GM21515 (cell line): ENCODE results near the gene GRIN2A.

Experiments used
- ATAC-seq: cut with Tn5 transposase; IDR thresholded peaks from one replicate; pipeline ENCODE4 v1.9.1; 2021; ENCODE audit not compliant: unreplicated experiment

The GRIN2A gene

DNA sequence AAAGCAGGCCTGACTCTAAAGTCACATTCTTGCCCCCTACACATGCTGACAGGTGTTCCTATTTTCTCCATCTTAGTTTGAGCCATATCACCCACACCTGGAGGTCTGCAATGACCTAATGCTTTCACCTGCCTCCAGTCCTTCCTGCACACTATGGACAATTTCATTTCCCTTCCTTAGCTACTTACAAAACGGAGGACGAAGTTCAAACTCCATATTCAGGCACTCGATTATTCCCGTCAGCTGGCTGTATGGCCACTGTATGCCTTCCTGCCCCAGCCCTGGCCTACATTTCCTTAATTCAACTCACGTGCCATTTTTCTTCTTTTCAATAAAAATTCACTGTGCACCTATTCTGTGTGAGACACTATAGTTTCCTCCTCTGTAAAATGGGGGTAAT, 44.9 kb downstream of the GRIN2A start:
- ATAC-seq = no peak

DNA sequence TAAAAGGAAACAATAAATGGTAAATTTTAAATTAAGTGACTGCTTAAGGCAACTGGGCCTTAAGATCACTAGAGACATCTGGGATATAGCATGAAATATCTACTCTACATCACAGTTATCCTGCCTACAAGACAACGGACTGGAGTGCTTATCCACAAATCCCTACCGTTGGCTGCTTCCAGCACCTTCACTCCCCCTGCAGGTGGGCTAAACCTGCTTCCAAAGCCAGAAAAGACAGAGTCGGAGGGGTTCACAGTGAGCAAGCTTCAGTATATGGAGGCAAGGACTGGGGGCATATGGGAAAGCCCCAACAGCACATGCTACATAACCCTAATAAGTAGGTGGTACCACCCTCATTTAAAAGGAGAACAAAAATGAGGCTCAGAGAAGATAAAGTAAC, 45.3 kb downstream of the GRIN2A start:
- no peak for ATAC-seq

DNA sequence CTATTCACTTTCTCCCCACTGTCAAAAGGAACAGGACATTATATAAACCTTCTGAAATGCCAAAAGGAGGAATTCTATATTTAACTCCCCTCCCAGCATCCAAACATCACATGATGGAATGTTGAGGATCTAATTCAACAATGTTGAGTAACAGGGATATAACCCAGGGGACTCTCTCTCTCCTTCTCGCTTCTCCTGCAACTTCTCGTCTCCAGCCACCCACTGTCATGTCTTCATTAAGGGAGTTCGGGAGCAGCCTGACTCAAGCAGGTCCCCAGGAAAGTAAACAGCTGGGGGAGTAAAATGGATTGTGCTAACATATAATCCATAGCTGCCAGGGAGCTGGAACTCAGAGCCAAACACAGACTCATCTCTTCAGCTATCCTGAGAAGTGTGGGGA, 51.7 kb downstream of the GRIN2A start:
- no peak for ATAC-seq

GRCh38 chr16:10128397-10129258, 53.6 kb downstream of the GRIN2A start:
- ATAC-seq = no peak

- ATAC-seq = no peak
Measured at GRCh38 chr16:10126686-10127085, 55.5 kb downstream of the GRIN2A start.

DNA sequence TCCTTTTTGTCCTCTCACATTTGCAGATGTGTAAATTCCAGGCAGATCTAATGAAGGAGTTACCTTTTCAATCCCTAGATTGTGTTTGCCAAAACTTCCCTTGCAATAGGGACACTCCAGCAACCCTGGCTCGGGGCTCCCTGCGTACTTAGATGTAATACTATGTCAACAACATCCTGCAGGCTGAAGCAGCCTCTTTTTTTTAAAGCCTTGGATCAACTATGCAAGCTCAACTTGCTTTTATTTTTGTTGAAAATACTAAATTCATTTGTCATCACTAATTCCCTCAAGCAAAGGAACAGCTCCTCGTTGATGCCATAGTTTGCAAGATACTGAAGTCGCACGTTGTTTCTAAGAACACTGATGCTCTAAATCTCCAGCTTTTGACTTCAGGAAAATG, 59.1 kb downstream of the GRIN2A start:
- ATAC-seq = no peak

DNA sequence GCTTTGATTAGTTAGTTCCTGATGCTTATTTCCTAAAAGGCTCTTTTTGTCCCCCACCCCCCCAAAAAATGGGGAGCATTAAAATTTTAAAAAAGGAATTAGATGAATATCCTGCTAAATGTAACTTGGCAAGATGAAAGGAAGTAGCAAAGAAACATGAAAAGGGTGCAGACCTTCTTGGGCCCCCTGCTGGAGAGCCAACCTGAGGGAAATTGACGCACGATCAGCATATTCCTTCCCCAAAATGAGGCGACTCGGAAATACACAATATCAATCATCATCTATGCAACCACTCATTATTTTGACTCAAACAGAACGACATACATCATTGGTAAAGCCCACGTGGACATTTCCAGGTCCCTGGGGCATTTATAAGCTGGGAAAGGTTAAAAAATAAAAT, 59.7 kb downstream of the GRIN2A start:
- ATAC-seq = no peak

- no peak for ATAC-seq
Measured at GRCh38 chr16:10121897-10122425, 60.3 kb downstream of the GRIN2A start.

DNA sequence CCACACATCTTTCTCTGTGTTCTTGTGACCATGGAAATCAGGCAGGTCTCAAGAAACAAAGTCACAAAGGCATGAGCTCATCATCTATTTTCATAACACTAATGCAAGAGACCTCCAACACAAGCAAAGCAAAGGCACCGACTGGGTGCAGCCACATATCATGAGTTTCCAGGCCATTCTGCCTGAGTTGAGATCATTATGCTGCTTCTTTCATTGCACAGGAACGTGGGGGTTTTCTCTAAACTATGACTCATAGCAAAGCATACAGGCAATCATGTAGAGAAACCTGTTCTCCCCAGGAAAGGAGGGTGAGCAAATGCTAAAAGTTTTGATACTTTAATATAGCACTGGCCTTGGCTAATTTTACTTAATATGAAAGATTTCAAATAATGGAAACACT, 60.7 kb downstream of the GRIN2A start:
- no peak for ATAC-seq

DNA sequence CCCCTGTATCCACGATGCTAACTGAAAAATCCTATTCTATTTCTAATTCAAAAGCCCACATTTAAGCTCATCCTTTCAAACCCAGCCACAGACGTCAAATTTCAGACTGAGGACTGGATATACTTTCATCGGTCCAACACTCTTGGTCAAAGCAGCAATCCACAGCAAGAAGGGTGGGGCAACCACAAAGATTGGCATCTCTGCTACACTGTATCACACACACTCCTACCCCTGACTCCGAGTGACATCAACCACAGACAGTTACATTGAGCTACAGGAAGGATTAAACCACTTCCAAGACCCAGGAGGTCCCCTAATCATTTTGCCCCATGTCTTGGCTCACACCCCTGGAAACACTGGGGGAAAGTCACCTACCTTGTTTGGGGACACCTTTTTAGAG, 61.3 kb downstream of the GRIN2A start:
- no peak for ATAC-seq

GRCh38 chr16:10114409-10114808, 67.8 kb downstream of the GRIN2A start:
- no peak for ATAC-seq

DNA sequence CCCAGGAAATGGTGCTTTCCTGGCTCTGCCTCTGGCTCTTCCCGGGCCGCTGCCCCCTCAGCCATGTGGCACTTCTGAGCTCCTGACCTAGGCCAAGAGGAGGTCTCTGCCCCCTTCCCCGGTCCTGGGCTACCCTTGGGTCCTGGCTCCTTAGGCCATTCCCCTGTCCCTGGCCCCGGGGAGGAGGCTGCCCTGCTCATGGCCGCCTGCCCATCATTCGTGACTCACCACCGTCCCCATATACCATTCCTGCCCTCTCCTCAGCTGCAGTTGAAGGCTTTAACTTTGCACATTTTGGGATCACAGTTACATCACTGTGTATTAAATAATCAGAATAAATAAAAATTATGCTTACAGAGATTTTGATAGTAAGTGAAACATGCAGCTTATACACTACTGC, 69.0 kb downstream of the GRIN2A start:
- no peak for ATAC-seq

DNA sequence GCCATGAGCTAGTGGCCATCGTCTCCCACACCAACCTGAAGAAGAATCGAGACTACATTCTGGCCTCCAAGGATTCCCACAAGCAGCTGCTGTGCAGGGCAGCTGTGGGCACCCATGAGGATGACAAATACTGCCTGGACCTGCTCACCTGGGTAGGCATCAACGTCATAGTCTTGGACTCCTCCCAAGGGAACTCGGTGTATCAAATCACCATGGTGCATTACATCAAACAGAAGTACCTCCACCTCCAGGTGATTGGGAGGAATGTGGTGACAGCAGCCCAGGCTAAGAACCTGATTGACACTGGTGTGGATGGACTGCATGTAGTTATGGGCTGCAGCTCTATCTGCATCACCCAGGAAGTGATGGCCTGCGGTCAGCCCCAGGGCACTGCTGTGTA, 70.2 kb downstream of the GRIN2A start:
- ATAC-seq = no peak

DNA sequence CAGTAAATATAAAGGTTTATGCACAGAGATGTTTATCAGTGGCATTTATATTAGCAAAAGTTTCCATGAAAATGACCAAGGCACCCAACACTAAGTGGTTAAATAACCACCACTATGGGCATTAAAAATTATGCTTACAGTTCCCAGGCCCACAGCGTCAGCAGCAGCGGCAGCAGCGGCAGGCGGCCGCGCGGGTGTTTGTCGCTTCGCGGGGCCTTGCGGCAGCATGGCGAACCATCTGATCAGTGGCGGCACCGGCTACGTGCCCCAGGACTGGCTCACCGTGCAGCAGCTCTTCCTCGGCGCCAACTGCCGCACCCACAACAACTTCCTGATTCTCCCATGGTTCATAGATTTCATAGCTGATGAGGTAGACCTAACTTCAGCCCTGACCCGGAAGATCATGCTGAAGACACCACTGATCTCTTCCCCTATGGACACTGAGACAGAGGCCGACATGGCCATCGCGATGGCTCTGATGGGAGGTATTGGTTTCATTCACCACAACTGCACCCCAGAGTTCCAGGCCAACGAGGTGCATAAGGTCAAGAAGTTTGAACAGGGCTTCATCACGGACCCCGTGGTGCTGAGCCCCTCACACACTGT, 71.0 kb downstream of the GRIN2A start:
- no peak for ATAC-seq

GRCh38 chr16:10110552-10110951, 71.7 kb downstream of the GRIN2A start:
- ATAC-seq = no peak

GRCh38 chr16:10107081-10107480, 75.1 kb downstream of the GRIN2A start:
- ATAC-seq = no peak

DNA sequence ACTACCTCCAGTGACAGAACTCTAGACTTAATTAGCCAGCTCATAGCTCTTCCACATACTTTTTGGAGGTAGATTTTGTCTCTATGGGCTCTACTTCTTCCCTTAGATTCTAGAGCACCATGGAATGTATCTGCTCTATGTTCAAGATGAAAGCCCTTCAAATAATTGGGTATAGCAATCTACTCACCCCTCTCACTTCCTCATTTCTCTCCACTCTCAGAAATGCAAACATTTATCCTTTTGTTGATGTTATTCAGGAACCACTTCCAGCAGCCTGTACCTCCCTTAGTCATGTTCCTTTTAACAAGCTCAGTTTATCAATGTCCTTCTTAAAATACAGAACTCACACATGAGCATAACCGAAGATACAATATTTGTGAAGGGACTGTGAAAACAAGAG, 78.5 kb downstream of the GRIN2A start:
- ATAC-seq = no peak

- no peak for ATAC-seq
Measured at GRCh38 chr16:10103118-10103517, 79.1 kb downstream of the GRIN2A start.

- ATAC-seq = no peak
Measured at GRCh38 chr16:10100829-10101228, 81.4 kb downstream of the GRIN2A start.

GRCh38 chr16:10098991-10099390, 83.2 kb downstream of the GRIN2A start:
- no peak for ATAC-seq

DNA sequence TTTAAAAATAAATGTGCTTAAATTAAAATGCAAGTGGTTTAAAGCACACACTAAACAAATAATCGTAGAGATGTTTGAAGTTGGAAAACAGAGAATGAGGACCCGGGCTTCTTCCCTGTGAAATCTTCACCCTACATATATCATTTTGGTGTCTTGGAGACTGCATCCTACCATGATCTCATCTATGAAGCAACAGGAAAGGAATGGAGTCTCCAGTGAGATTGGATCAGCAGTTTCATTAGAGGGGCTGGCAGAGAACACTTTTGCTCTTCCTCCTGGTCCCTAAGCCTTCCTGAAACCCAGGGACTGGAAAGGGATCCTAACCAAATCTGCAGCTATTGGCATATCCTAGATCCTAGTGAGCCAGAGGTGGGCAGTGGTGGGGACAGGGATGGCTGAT, 85.0 kb downstream of the GRIN2A start:
- no peak for ATAC-seq

DNA sequence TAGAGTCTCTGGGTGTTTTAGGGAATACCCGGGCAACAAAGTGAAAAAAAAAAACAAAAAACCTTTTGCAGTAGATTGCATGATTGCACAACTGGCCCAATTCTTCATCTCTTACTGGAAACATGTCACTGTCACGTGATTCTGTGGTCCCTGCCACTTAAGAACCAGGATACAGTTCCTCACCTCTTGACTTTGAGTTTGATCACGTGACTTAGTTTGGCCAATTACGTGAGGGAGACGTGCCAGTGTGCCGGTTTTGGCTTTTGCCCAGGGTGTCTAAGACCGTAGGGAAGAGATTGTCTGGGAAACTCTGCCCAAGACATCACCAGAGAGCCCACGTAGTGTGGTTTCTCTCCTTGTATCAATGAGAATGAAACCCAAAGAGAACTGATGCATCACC, 88.7 kb downstream of the GRIN2A start:
- no peak for ATAC-seq
